H9 (cell line): Measurements from ENCODE around the gene GNPNAT1. TPM values are rescaled to one million over a fixed set of nuclear protein-coding genes. Genes with fewer than 3 reads are reported as not detected.
A peak's percentile ranks its signal among the peaks of the same experiment; 100 is the strongest.

Experiments used
- DNase-seq: peaks from one replicate; pipeline ENCODE4 v3.0.0-alpha.2; 2017
- H2AFZ ChIP-seq: one replicate; pipeline ENCODE4 v1.6.1; 2013; ENCODE audit warnings: mild to moderate bottlenecking, low read length, control low read depth, moderate library complexity
- H2AK5ac ChIP-seq: 2 replicates; pipeline ENCODE4 v1.6.1; 2013; ENCODE audit warnings: low read length, control low read depth, mixed read lengths; ENCODE audit not compliant: insufficient read length
- H2BK120ac ChIP-seq: one replicate; pipeline ENCODE4 v1.6.1; 2013; ENCODE audit warnings: low read depth, mild to moderate bottlenecking, low read length, control low read depth, inconsistent platforms; ENCODE audit not compliant: poor library complexity, severe bottlenecking
- H2BK12ac ChIP-seq: 2 replicates; pipeline ENCODE4 v1.6.1; 2013; ENCODE audit warnings: low read length, control low read depth, mixed read lengths, low read depth; ENCODE audit not compliant: insufficient read length
- H2BK15ac ChIP-seq: 2 replicates; pipeline ENCODE4 v1.6.1; 2013; ENCODE audit warnings: low read depth, low read length, control low read depth
- H2BK20ac ChIP-seq: one replicate; pipeline ENCODE4 v1.6.1; 2013; ENCODE audit warnings: low read depth, mild to moderate bottlenecking, low read length, control low read depth, inconsistent platforms; ENCODE audit not compliant: poor library complexity, severe bottlenecking
- H2BK5ac ChIP-seq: 2 replicates; pipeline ENCODE4 v1.6.1; 2013; ENCODE audit warnings: low read length, control low read depth, mixed read lengths; ENCODE audit not compliant: insufficient read length
- H3K14ac ChIP-seq: 2 replicates; pipeline ENCODE4 v1.6.1; 2013; ENCODE audit warnings: low read length, control low read depth; ENCODE audit not compliant: insufficient read depth
- H3K18ac ChIP-seq: 2 replicates; pipeline ENCODE4 v1.6.1; 2013; ENCODE audit warnings: low read depth, mild to moderate bottlenecking, mixed read lengths, low read length, control low read depth; ENCODE audit not compliant: insufficient read length
- H3K23ac ChIP-seq: 2 replicates; pipeline ENCODE4 v1.6.1; 2013; ENCODE audit warnings: low read length, control low read depth, mixed read lengths, low read depth; ENCODE audit not compliant: insufficient read length
- H3K23me2 ChIP-seq: 2 replicates; pipeline ENCODE4 v1.6.1; 2013; ENCODE audit warnings: low read depth, mild to moderate bottlenecking, mixed read lengths, low read length, control low read depth; ENCODE audit not compliant: insufficient read length, poor library complexity, severe bottlenecking
- H3K27ac ChIP-seq: 2 replicates; pipeline ENCODE4 v1.5.1; 2013; ENCODE audit warnings: low read length, control low read depth, mixed read lengths, low read depth; ENCODE audit not compliant: insufficient read length
- H3K27me3 ChIP-seq: 2 replicates; pipeline ENCODE4 v1.6.1; 2013; ENCODE audit warnings: low read length, control low read depth, inconsistent platforms; ENCODE audit not compliant: insufficient read depth
- H3K4ac ChIP-seq: 2 replicates; pipeline ENCODE4 v1.6.1; 2013; ENCODE audit warnings: low read depth, mild to moderate bottlenecking, control low read depth, inconsistent platforms, low read length, moderate library complexity
- H3K4me1 ChIP-seq: 2 replicates; pipeline ENCODE4 v1.6.1; 2013; ENCODE audit warnings: low read length, control low read depth, inconsistent platforms; ENCODE audit not compliant: insufficient read depth
- H3K4me2 ChIP-seq: 2 replicates; pipeline ENCODE4 v1.6.1; 2013; ENCODE audit warnings: low read length, control low read depth, mixed read lengths; ENCODE audit not compliant: insufficient read length, insufficient read depth
- H3K56ac ChIP-seq: 2 replicates; pipeline ENCODE4 v1.6.1; 2013; ENCODE audit warnings: low read depth, mild to moderate bottlenecking, mixed read lengths, low read length, control low read depth; ENCODE audit not compliant: insufficient read length
- H3K79me1 ChIP-seq: 2 replicates; pipeline ENCODE4 v1.6.1; 2013; ENCODE audit warnings: low read depth, mild to moderate bottlenecking, moderate library complexity, low read length, control low read depth, inconsistent platforms; ENCODE audit not compliant: insufficient read depth, poor library complexity, severe bottlenecking
- H3K79me2 ChIP-seq: 2 replicates; pipeline ENCODE4 v1.6.1; 2013; ENCODE audit warnings: low read length, control low read depth, inconsistent platforms; ENCODE audit not compliant: insufficient read depth
- H3K9ac ChIP-seq: 2 replicates; pipeline ENCODE4 v1.6.1; 2013; ENCODE audit warnings: low read length, control low read depth, mixed read lengths; ENCODE audit not compliant: insufficient read length; ENCODE audit errors: extremely low read depth
- H3K9me3 ChIP-seq: one replicate; pipeline ENCODE4 v1.6.1; 2013; ENCODE audit warnings: low read depth, low read length, inconsistent platforms; ENCODE audit not compliant: control insufficient read depth
- H3T11ph ChIP-seq: one replicate; pipeline ENCODE4 v1.6.1; 2013; ENCODE audit warnings: mild to moderate bottlenecking, low read length, control low read depth, inconsistent platforms
- H4K20me1 ChIP-seq: one replicate; pipeline ENCODE4 v1.6.1; 2013; ENCODE audit not compliant: control insufficient read depth, insufficient read length, insufficient read depth
- H4K5ac ChIP-seq: 2 replicates; pipeline ENCODE4 v1.6.1; 2013; ENCODE audit warnings: low read depth, mild to moderate bottlenecking, mixed read lengths, low read length, control low read depth; ENCODE audit not compliant: insufficient read length
- H4K8ac ChIP-seq: replicated peaks from 2 replicates; pipeline ENCODE4 v1.6.1; 2013; ENCODE audit warnings: low read length, control low read depth, mixed read lengths, low read depth; ENCODE audit not compliant: insufficient read length
- H4K91ac ChIP-seq: 2 replicates; pipeline ENCODE4 v1.6.1; 2013; ENCODE audit warnings: low read depth, mild to moderate bottlenecking, moderate library complexity, mixed read lengths, low read length, control low read depth; ENCODE audit not compliant: insufficient read length
- H3K27ac Mint-ChIP-seq, 3 experiments: 2 replicates in 2 of 3; 3 replicates in 1 of 3; pipeline ENCODE4 v1.8.0; 2020 to 2021; ENCODE audit warnings: mixed read lengths in 3 of 3, mild to moderate bottlenecking in 1 of 3, moderate library complexity in 1 of 3
- H3K27me3 Mint-ChIP-seq: 2 replicates; pipeline ENCODE4 v1.8.0; 2021; ENCODE audit warnings: low read depth, mild to moderate bottlenecking, moderate library complexity, mixed read lengths
- H3K36me3 Mint-ChIP-seq, 3 experiments: 2 replicates in 2 of 3; 3 replicates in 1 of 3; pipeline ENCODE4 v1.8.0; 2020 to 2021; ENCODE audit warnings: low read depth in 3 of 3, mixed read lengths in 3 of 3; ENCODE audit not compliant: insufficient read depth in 1 of 3
- H3K4me1 Mint-ChIP-seq, 2 experiments: 2 replicates each; pipeline ENCODE4 v1.8.0; 2020; ENCODE audit warnings: mixed read lengths in 2 of 2
- H3K4me3 Mint-ChIP-seq, 2 experiments: 2 replicates in 1 of 2; 3 replicates in 1 of 2; pipeline ENCODE4 v1.8.0; 2020 to 2021; ENCODE audit warnings: mild to moderate bottlenecking in 2 of 2, mixed read lengths in 2 of 2, moderate library complexity in 1 of 2
- H3K9me3 Mint-ChIP-seq, 2 experiments: 2 replicates in 1 of 2; 3 replicates in 1 of 2; pipeline ENCODE4 v1.8.0; 2020; ENCODE audit warnings: mild to moderate bottlenecking in 2 of 2, mixed read lengths in 2 of 2, moderate library complexity in 1 of 2
- CTCF ChIP-seq: fragments of 200-600 bp; sonication (generic); conservative IDR thresholded peaks from 3 replicates; pipeline ENCODE4 v1.8.0; 2021; ENCODE audit warnings: antibody characterized with exemption, mild to moderate bottlenecking
- WGBS: extraction: QIAGEN DNeasy Blood & Tissue Kit; methylation state at CpG from one replicate; pipeline ENCODE4 v1.1.7; 2013; ENCODE audit warnings: missing lambda C conversion rate, low lambda C conversion rate, mixed read lengths; ENCODE audit not compliant: insufficient read length; ENCODE audit errors: extremely low coverage; 5-methylcytosine and 5-hydroxymethylcytosine counted together
- total RNA-seq: library from RNA; stranded (reverse); gene quantifications from 2 replicates; pipeline ENCODE4 v1.2.1, GENCODE V29; 2021

GNPNAT1 gene
- total RNA-seq, 1 experiment from 2014 or later = 49.0 TPM

GRCh38 chr14:52733824-52734223 lies 57.6 kb downstream of the GNPNAT1 start:
- no peak for TF ChIP-seq CTCF
- no peak overlapping the region for H4K8ac ChIP-seq
- H3K9me3 Mint-ChIP-seq = no peaks in the 10 kb centered on the region
- no peak overlapping the region for H2BK20ac ChIP-seq
- peaks cover 8% of the 10 kb centered on the region; the same call in 1 of the 2 replicates for H3K4me1 ChIP-seq
- peak overlapping the region; percentile 24 to 78 (median 53); a peak in 4 of 7 replicates for H3K27ac Mint-ChIP-seq
- H3K27me3 ChIP-seq = no peaks in the 10 kb centered on the region
- WGBS = no CpG with 5 or more reads among the region's 9 CpGs
- H3K27ac ChIP-seq = no peak overlapping the region
- no peak overlapping the region for H3K4me2 ChIP-seq
- H3K79me1 ChIP-seq = no peaks in the 10 kb centered on the region
- H2BK5ac ChIP-seq = no peak overlapping the region
- no peak overlapping the region for H3K14ac ChIP-seq
- H2BK120ac ChIP-seq = no peak overlapping the region
- no peak overlapping the region for H3K56ac ChIP-seq
- peaks cover 13 to 31% (median 27%) of the 10 kb centered on the region in 3 experiments for H3K36me3 Mint-ChIP-seq
- H3K4me1 Mint-ChIP-seq = peaks cover 34 to 58% of the 10 kb centered on the region in 2 experiments
- no peaks in the 10 kb centered on the region for H3K9me3 ChIP-seq
- H4K5ac ChIP-seq = no peak overlapping the region
- H3K18ac ChIP-seq = no peak overlapping the region
- H4K91ac ChIP-seq = no peak overlapping the region
- peaks cover 5% of the 10 kb centered on the region for H3K23me2 ChIP-seq
- no peak overlapping the region for H3K4ac ChIP-seq
- no peak overlapping the region for H2BK12ac ChIP-seq
- no peak overlapping the region for H3K23ac ChIP-seq
- no peak overlapping the region for H2BK15ac ChIP-seq
- no peaks in the 10 kb centered on the region for H3K27me3 Mint-ChIP-seq
- DNase-seq = peak; percentile 42
- H2AK5ac ChIP-seq = no peak overlapping the region
- no peak overlapping the region for H2AFZ ChIP-seq
- no peak overlapping the region for H3K9ac ChIP-seq
- peaks cover 6% of the 10 kb centered on the region; the same call in 1 of the 2 replicates for H3K79me2 ChIP-seq
- no peak overlapping the region for H3T11ph ChIP-seq
- no peaks in the 10 kb centered on the region for H4K20me1 ChIP-seq
- 0 out of 5 replicates have a peak overlapping the region, but pooled peaks of 1 of the 2 experiments have one; percentile 30 for H3K4me3 Mint-ChIP-seq
